CD4-positive, alpha-beta T cell treated with Interleukin-17A for 1 hour (primary cell): ENCODE data around the gene CCDC40.
"Not testable (repeated sequence)": the region's sequence is repeated elsewhere in the genome, so short reads cannot be mapped to it uniquely, and the experiment has no call there.

Experiments used
- DNase-seq: peaks from one replicate; pipeline ENCODE4 v3.0.0-alpha.2; 2020

CCDC40 gene

GRCh38 chr17:80035937-80036714, at the start of gene CCDC40:
TSS of gene CCDC40 (plus strand) at chr17:80036642. CDS start at chr17:80036663, 21 bp downstream.
- DNase-seq: peak; percentile 83

- no peak for DNase-seq
These were observed 49.1 kb upstream of the CCDC40 start for GRCh38 chr17:79987187-79987934.

GRCh38 chr17:79987935-79988184, 48.6 kb upstream of the CCDC40 start:
- no peak for DNase-seq

GRCh38 chr17:79988185-79988971, 48.1 kb upstream of the CCDC40 start:
- no peak for DNase-seq

- DNase-seq: no peak
These were observed 47.2 kb upstream of the CCDC40 start for GRCh38 chr17:79989106-79989835.

GRCh38 chr17:79990051-79990592, 46.3 kb upstream of the CCDC40 start:
- DNase-seq: no peak

GRCh38 chr17:79990704-79991103, 45.7 kb upstream of the CCDC40 start:
- no peak for DNase-seq

- peak; percentile 89 for DNase-seq
These were observed 45.1 kb upstream of the CCDC40 start for GRCh38 chr17:79991140-79991923.

GRCh38 chr17:79991924-79992648, 44.4 kb upstream of the CCDC40 start:
- peak; percentile 11 for DNase-seq

GRCh38 chr17:79992649-79993389, 43.6 kb upstream of the CCDC40 start:
- no peak for DNase-seq

- peak; percentile 28 for DNase-seq
These were observed 42.8 kb upstream of the CCDC40 start for GRCh38 chr17:79993390-79994227.

GRCh38 chr17:79994228-79994569, 42.2 kb upstream of the CCDC40 start:
- not testable (repeated sequence) for DNase-seq

- no peak for DNase-seq
These were observed 41.8 kb upstream of the CCDC40 start for GRCh38 chr17:79994602-79995001.

GRCh38 chr17:79995696-79996095, 40.7 kb upstream of the CCDC40 start:
- no peak for DNase-seq

- peak; percentile 16 for DNase-seq
These were observed 40.2 kb upstream of the CCDC40 start for GRCh38 chr17:79996291-79996690.

GRCh38 chr17:79997011-79997660, 39.3 kb upstream of the CCDC40 start:
- DNase-seq: peak; percentile 95

GRCh38 chr17:80000136-80000535, 36.3 kb upstream of the CCDC40 start:
- DNase-seq: no peak

- DNase-seq: no peak
These were observed 35.3 kb upstream of the CCDC40 start for GRCh38 chr17:80000981-80001775.
